Activated B cell treated with CpG ODN at 0.5 μM for 24 hours (primary cell): ENCODE data around the gene UBAC2. TPM values are rescaled to one million over a fixed set of nuclear protein-coding genes. Genes with fewer than 3 reads are reported as not detected.

Source experiments
- ATAC-seq: fragments of 200-7000 bp; cut with Tn5 transposase; one replicate; pipeline ENCODE4 v1.10.0; 2021; ENCODE audit warnings: low read depth, mild to moderate bottlenecking, moderate library complexity
- CTCF ChIA-PET: fragments of 350-600 bp; sonication (Branson Sonifier 250); formaldehyde crosslinking; loops from one replicate; lab custom pipeline; 2021; ENCODE audit warnings: antibody characterized with exemption; lab: Charles Lee
- POLR2A ChIA-PET: fragments of 350-600 bp; sonication (Branson Sonifier 250); formaldehyde crosslinking; loops from one replicate; lab custom pipeline; 2021; ENCODE audit warnings: antibody characterized with exemption; lab: Charles Lee
- DNase-seq: peaks from one replicate; pipeline ENCODE4 v3.0.0; 2022
- H3K27ac Mint-ChIP-seq: one replicate; pipeline ENCODE4 v1.8.0; 2020; ENCODE audit warnings: mixed read lengths
- H3K27me3 Mint-ChIP-seq: one replicate; pipeline ENCODE4 v1.8.0; 2021; ENCODE audit warnings: mixed read lengths
- H3K36me3 Mint-ChIP-seq: one replicate; pipeline ENCODE4 v1.8.0; 2021; ENCODE audit warnings: low read depth, mixed read lengths
- H3K4me1 Mint-ChIP-seq: one replicate; pipeline ENCODE4 v1.8.0; 2021; ENCODE audit warnings: mixed read lengths
- H3K4me3 Mint-ChIP-seq: one replicate; pipeline ENCODE4 v1.8.0; 2020; ENCODE audit warnings: mild to moderate bottlenecking, mixed read lengths
- H3K9me3 Mint-ChIP-seq: one replicate; pipeline ENCODE4 v1.8.0; 2020; ENCODE audit warnings: mixed read lengths
- intact Hi-C: fragments of 100-400 bp; cut with micrococcal nuclease; formaldehyde crosslinking; loops from one replicate; pipeline ENCODE4 v1.15.1; 2024
- total RNA-seq: library from RNA; stranded (reverse); gene quantifications from 2 replicates; pipeline ENCODE4 v1.2.3, GENCODE V29; 2022
- TF ChIP-seq, protein P1 (sequence below): fragments of 200-600 bp; IDR thresholded peaks from one replicate; pipeline ENCODE4 v1.8.0; 2022; ENCODE audit warnings: antibody characterized with exemption, mild to moderate bottlenecking

The UBAC2 gene
- total RNA-seq, 1 donor from 2014 or later, result 51.0 TPM

DNA sequence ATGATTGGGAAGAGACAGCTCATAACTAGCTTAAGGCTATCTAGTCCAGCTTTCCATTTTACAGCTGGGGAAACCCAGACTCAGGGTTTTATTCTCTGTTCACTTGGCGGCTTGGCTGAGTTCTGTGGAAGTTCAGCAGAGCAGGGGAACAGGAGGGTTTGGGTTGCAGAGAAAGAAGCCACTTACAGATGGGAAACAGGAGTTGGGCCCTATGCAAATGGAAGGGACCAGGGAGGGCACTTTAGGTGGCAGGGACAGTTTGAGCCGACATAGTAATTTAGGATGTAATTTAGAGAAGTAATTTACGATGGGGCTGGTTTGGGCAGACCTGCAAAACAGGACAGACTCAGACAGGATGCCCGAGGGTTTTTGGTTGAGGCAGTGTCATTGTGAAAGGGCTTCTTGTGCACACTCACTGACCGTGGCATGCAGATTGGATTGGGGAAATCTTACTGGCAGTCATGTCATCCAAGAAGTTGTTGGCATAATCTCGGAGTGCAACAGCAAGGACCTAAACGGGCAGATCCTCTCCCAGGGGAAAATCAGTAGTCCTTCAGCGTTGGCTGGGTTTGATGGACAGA is 153.8 kb downstream of the UBAC2 start:
- Mint-ChIP-seq H3K27ac (peak overlapping the region; percentile 94), H3K9me3 (no peaks in the 10 kb centered on the region), H3K4me3 (peak overlapping the region; percentile 58), H3K36me3 (peaks cover 45% of the 10 kb centered on the region), H3K4me1 (peaks cover 89% of the 10 kb centered on the region), H3K27me3 (no peaks in the 10 kb centered on the region)
- POLR2A ChIA-PET, result interaction anchor here (0.9 to 3.7 kb wide), 9 partner anchors 16 to 72 kb away, joined by 3 to 49 read pairs (median 5); partner anchors contain the start of gene GPR183
- ATAC-seq (peak; percentile 49), DNase-seq (no peak)
- intact Hi-C loops, result loop anchor here (1.0 kb wide), 2 partner anchors 32 to 80 kb away; no protein-coding TSS in a partner anchor
- TF ChIP-seq, protein P1, sequence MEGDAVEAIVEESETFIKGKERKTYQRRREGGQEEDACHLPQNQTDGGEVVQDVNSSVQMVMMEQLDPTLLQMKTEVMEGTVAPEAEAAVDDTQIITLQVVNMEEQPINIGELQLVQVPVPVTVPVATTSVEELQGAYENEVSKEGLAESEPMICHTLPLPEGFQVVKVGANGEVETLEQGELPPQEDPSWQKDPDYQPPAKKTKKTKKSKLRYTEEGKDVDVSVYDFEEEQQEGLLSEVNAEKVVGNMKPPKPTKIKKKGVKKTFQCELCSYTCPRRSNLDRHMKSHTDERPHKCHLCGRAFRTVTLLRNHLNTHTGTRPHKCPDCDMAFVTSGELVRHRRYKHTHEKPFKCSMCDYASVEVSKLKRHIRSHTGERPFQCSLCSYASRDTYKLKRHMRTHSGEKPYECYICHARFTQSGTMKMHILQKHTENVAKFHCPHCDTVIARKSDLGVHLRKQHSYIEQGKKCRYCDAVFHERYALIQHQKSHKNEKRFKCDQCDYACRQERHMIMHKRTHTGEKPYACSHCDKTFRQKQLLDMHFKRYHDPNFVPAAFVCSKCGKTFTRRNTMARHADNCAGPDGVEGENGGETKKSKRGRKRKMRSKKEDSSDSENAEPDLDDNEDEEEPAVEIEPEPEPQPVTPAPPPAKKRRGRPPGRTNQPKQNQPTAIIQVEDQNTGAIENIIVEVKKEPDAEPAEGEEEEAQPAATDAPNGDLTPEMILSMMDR, result no peak
- CTCF ChIA-PET, result interaction anchor here (1.5 to 2.8 kb wide), 3 partner anchors 21 to 84 kb away, joined by 4 to 10 read pairs (median 7); no protein-coding TSS in a partner anchor

DNA sequence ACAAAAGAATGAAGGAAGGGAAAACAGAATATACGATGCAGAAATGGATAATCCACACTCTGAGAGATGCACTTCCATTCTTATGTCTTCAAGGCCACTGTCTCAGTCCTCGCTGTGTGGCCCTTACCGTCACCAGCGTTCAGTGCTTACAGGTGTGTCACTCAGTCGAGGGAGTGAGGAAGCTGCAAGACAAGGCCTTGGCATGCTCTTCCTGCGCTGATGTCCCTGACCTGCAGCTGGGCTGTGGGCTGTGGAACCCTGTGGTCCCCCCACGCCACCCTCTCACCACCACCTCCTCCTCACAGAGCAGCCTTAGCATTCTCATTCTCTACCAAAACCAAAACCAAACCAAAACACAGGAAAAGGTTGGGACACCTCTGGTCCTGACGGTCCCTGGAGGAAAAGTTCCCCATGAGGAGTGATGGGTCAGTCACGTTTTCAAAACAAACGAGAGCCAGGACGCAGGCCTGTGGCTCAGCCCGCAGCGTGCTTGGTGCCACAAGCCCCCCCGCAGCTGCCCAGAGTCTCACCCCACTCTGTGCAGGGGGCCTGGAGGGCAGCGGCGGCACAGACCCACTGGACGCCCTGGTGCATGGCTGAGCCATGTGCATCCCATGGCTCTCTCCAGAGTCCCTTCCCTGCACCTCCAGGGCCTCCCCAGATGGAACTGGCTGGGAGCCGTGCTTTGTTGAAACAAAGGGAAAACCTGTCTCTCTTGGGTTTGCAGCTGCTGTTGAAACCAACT is 154.8 kb downstream of the UBAC2 start:
- ATAC-seq (no peak), DNase-seq (no peak)
- H3K4me3 Mint-ChIP-seq, result peak overlapping the region; percentile 70
- POLR2A ChIA-PET, result interaction anchor here (0.9 to 2.5 kb wide), 9 partner anchors 8 to 97 kb away, joined by 3 to 17 read pairs (median 5); partner anchors contain the start of gene GPR18
- intact Hi-C loops, result loop anchor here (1.0 to 5.0 kb wide), 8 partner anchors 7 to 153 kb away; partner anchors contain the start of genes GPR183 and UBAC2
- H3K36me3 Mint-ChIP-seq, result peaks cover 39% of the 10 kb centered on the region
- H3K27me3 Mint-ChIP-seq, result no peaks in the 10 kb centered on the region
- peak overlapping the region; percentile 94 for H3K27ac Mint-ChIP-seq
- no peaks in the 10 kb centered on the region for H3K9me3 Mint-ChIP-seq
- CTCF ChIA-PET, result interaction anchor here (0.7 to 1.5 kb wide), 4 partner anchors 26 to 82 kb away, joined by 3 to 4 read pairs (median 3); no protein-coding TSS in a partner anchor
- H3K4me1 Mint-ChIP-seq, result peaks cover 94% of the 10 kb centered on the region
- TF ChIP-seq, protein P1, result no peak

DNA sequence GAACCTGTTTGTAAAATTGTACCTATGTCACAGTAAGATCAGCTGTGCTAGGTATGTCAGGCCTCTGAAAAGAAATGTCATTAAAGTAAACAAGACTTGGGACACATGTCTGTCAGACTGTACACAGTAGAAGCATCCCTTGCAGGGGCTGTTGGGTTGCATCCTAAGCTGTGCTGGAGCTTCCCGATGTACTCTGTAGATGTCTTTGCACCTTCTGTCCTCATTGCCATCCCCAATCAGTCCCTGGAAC is 155.3 kb downstream of the UBAC2 start:
- Mint-ChIP-seq H3K4me3 (peak overlapping the region; percentile 70), H3K4me1 (peaks cover 96% of the 10 kb centered on the region), H3K36me3 (peaks cover 40% of the 10 kb centered on the region), H3K27me3 (no peaks in the 10 kb centered on the region), H3K9me3 (no peaks in the 10 kb centered on the region), H3K27ac (peak overlapping the region; percentile 94)
- ChIA-PET POLR2A (interaction anchor here (0.9 to 2.5 kb wide), 9 partner anchors 8 to 98 kb away, joined by 3 to 17 read pairs (median 5); partner anchors contain the start of genes GPR18 and GPR183), CTCF (interaction anchor here (0.7 to 1.1 kb wide), 4 partner anchors 19 to 81 kb away, joined by 3 to 4 read pairs (median 3); no protein-coding TSS in a partner anchor)
- TF ChIP-seq, protein P1, result no peak
- DNase-seq, result no peak
- intact Hi-C loops, result loop anchor here (1.0 to 5.0 kb wide), 8 partner anchors 8 to 154 kb away; partner anchors contain the start of genes GPR183 and UBAC2
- no peak for ATAC-seq

DNA sequence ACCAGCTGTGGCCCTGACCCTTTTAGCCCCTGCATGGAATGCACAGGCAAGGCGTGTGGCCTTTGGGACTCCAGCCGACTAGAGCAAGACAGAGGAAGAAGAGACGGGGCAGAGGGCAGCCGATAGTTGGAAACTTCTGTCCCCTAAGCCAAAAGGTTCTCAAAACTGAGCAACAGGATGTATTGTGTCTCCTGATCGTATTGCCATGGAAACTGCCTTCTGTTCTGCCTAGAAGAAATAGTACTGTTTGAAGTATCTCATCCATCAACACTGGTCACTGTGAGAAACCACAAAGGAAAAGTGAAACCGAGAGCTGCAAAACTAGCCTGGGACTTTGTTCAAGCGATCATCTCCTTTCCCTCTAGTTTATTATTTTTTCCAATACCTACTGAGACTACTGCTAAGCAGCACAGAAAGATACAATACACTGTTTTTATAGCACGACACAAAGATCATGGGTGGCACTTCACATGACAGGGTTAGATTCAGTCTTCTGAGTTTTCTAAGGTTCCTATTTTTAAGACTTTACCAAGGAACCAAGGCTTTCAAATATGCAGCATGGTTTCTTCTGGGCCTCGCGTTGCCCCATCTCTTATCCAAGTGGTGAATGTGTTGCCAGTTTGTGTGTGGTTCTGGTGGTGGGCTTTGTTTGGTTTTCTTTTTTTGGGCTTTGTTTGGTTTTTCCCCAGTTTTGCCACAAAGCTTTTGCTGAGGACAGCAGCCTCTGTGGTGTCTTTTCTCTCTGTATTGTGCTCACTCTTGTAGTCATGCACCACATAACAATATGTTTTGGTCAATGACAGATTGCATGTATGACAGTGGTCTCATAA is 155.8 kb downstream of the UBAC2 start:
- H3K9me3 Mint-ChIP-seq, result no peaks in the 10 kb centered on the region
- intact Hi-C loops, result loop anchor here (1.0 to 5.0 kb wide), 8 partner anchors 8 to 154 kb away; partner anchors contain the start of genes GPR183 and UBAC2
- POLR2A ChIA-PET, result interaction anchor here (0.6 to 2.5 kb wide), 11 partner anchors 9 to 179 kb away, joined by 3 to 17 read pairs (median 5); partner anchors contain the start of genes GPR18 and GPR183
- peaks cover 97% of the 10 kb centered on the region for H3K4me1 Mint-ChIP-seq
- H3K36me3 Mint-ChIP-seq, result peaks cover 44% of the 10 kb centered on the region
- peak overlapping the region; percentile 94 for H3K27ac Mint-ChIP-seq
- DNase-seq (peak; percentile 40), ATAC-seq (peak; percentile 49)
- no peaks in the 10 kb centered on the region for H3K27me3 Mint-ChIP-seq
- CTCF ChIA-PET, result interaction anchor here (0.7 to 1.1 kb wide), 5 partner anchors 19 to 87 kb away, joined by 3 to 4 read pairs (median 3); no protein-coding TSS in a partner anchor
- TF ChIP-seq, protein P1, result no peak
- H3K4me3 Mint-ChIP-seq, result peak overlapping the region; percentile 70
